ENCODE data around the gene GTF2F1.
"Not testable (repeated sequence)": the region's sequence is repeated elsewhere in the genome, so short reads cannot be mapped to it uniquely, and the experiment has no call there.

The GTF2F1 gene

DNA sequence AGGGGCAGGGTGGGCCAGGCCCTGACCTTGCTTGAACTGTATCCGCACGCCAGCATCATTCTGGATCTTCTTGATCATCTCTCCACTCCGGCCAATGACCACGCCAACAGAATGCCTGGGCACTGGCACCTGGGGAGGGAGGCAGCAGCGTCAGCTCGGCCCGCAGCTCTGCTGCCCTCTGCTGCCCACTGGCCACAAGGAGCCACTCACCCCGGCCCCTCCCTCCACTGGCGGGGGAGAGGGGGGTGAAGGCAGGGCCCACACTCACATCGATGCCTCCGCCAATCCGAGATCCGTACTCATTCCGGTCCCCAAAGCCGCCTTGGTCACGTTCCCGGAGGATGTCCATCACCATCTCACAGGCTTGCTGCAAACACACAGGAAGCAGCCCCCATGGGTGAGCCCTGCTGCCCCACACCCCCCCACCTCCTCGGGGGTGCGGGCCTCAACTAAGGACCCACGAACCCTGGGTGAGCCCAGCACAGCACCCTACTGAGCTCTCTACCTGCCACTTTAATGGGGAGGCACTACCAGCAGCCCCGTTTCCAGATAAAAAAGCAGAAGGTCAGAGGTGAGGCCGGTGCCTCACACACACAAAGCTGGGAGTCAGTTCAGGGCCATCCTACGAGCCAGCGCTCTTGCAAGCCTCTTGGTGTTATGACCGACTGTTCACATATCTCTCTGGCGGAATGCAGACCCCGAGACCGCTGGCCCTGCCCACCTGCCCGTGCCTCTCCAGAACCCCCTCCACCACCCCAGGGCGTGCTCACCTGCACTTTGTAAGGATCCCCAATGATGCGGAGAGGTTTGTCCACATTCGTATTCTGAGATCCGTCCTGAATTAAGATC, 25.0 kb upstream of the GTF2F1 start:
- peak in 10 of 14 donors; percentile 3 to 75 (median 20) for DNase-seq

DNA sequence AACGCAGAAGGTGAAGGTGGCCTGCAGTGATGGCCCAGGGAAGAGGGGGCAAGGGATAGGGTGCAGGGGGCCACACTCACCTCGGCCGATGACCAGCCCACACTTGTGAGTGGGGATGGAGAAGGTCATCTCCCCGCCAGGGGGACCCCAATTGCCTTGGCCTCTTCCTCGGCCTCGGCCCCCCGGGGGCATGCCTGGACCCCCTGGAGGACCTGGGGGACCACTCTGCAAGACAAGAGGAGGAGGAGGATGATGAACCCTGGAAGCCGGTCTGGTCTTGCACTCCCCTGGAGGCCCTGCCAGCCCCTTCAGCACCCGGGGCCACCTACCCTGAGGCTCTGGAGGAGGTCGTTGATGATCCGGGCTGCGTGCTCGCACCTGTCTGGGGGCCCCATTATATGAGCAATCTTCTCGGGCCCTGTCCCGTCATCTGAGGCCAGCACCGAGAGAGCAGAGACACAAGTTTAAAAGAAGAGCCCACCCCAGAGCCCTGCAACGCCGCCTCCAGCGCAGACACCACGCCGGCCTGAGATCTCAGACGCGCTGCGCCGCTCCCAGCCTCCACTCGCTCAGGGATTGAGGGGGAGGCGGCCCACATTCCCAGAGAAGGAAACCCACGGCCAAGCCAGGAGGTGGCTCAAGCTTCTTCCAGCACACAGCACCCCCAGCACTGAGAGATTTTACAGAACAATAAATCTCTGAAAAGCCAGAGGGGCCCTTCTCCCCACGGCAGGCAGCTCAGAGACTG, 23.9 kb upstream of the GTF2F1 start:
- DNase-seq, result no peak

DNA sequence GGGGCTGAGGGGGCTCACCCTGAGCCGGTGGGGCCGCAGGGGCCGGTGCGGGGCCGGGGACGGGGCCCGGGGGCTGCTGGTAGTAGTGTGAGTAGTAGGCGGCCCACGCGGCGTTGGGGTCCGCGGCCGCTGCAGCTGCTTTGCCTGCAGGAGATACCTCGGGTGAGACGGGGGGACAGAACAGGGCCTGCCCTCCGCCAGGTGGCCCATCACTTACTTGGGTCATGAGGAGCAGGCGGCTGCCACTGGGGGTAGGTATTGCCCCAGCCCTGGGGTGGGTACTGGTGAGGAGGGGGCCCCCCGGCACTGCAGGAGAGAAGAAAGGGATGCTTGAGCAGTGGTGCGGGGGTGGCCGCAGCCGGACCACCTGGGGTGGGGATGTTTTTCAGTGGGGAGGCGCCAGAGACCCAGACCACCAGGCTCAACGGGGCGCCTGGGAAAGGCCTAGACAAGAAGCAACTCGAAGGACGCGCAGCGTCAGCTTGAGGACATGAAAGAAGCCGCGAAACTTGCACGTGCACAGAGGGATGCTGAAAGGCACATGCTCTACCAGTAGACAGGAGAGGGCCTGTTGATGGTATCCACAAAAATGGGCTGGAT, 22.7 kb upstream of the GTF2F1 start:
- DNase-seq, result no peak

DNA sequence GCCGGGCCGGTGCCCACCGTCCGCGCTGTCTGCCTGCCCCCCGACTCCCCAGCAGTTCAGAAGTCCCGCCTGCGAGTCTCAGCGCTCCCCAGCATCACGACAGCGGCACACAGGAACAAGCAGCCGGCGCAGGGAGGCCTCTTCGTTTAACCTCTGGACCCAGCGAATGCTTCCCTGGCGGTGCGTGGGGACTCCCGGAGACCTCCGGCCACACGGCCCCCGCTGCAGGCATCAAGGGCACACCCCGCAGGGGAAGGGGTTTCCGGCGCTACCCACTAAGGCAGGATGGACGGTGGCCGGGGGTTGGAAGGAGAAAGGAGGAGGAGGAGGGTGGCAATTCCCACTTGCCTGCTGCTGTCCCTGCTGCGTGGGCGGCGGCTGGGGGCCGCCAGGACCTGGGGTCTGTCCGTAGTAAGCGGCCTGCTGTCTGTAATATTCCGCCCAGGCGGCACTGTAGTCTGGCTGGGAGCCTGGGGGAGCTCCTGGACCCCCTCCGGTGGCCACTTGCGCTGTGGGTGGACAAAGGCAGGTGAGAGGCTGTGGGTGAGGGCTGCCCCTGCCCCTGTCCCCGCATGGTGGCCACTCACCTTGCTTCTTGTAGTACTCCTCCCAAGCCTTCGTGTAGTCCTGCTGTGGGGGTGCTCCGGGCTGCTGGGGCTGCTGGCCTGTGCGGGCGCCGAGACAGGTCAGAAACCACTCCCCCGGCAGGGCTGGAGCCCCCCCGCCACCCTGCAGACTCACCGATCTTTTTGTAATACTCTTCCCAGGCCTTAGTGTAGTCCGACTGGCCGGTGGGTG, 22.0 kb upstream of the GTF2F1 start:
- DNase-seq, result no peak

DNA sequence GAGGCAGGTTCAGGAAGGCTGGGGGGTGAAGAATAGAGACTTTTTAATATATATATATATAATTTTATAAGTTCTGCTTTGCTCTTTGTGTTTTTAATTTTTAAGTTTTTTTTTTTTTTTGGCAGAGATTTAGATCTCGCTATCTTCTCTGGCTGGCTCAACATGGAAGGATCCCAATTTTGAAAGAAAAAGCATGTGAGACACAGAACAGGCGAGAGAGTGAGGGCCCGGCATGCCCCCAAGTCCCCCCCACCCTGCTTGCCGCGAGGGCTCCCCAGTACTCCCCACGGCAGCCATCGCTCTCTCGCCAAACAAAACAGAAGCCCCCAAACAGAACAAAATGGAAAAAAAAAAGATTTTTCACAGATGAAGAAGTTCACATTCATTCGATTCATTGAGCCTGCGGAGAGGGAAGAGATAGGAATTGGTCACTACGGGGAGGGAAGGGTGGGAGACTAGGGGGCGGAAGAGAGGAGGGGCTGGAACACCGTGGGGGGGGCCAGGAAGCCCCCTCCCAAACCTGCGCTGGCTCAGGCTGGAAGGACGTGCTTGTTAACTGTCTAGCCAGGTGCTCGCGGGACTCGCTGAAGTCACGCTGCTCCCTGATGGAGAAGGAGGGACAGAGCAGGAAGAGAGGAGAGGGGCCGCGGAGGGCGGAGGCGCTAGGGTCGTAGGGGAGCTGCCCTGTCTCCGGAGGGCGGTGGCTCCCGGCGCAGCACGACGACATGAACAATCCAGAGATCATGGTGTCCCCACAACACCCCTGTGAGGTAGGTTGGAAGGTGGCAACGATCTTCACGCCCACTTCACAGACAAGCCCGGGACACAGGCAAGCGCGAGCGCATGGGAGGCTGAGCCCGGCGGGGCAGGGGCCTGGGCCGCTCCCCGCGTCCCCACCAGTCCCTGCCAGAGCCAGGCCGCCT, 21.0 kb upstream of the GTF2F1 start:
- no peak for DNase-seq

DNA sequence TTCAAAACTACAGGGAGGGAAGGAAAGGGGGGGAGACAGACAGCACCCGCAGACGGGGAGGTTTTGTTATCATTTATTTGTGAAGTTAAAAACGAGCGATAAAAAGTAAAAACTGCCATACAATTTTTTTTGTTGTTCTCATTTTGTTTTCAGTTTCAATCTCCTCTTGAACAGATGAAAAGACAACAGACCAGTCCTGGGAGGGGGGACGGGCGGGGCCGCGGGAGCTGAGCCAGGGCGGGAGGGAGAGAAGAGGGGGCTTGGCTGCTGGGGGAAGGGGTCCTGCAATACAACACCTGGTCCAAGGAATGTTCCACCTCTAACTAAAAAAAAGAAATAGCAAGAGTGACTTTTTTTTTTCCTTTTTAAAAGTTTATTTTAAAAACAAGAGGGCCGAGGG, 20.3 kb upstream of the GTF2F1 start:
- DNase-seq, result no peak

DNA sequence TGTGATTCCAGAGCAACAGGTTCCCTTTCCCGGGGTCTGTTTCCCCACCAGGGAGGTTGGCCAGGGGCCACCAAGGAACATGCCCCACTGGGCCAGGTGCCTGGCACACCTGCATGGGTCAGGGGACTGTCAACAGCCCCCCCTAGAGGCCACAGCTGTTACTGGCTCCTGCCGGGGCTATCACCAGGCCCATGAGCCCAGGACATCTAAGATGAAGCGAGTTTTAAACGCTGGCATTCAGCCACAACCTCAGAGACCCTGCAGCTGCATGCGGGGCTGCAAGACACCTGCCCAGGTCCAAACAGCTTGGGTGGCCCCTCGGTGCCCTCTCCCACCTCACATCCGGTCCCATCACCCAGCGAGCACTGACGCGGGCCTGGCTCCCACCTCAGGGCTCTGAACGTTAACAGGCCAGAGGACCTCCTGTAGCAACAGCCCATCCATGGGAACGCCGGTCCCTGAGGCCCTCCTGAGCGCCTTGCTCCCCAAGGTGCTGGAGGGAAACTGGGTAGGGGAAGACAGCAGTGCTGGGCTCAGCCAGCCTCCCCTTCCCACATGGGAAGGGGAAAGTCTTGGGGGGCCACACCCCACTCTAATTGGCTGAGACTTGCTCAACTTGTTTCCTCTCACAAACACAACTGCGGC, 19.6 kb upstream of the GTF2F1 start:
- DNase-seq, result peak in 1 of 14 donors; percentile 11

DNA sequence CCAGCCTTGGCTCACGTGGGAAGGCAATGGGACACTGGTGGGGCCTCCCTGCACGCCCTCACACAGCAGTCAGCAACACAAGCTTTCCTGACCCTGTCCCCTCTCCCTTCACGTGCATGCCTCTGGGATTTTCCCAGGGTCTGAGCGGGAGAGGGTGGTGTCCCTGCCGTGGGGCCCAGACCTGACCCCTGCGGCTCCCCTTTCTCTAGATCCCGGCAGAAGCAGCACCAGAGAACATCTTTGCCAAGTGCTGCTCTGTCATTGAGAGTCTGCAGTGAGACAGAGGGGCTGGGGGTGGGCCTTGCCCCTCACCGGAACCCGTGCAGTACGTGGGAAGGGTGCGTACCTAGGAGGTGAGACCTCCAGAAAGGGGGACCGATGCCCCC, 19.1 kb upstream of the GTF2F1 start:
- no peak for DNase-seq

DNA sequence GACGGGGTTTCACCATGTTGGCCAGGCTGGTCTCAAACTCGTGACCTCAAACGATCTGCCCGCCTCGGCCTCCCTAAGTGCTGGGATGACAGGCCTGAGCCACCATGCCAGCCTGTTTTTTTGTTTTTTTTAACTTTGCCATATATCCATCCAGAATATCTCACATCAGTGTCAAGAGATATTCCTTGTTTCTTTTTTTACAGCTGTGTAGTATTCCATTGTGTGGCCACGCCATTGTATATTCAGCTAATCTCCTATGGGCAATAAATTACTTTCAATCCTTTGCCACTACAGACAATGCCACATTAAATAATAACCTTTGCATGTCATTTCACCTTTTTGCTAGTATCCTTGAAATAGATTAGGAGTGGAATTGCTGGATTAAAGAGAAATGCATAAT, 16.4 kb upstream of the GTF2F1 start:
- DNase-seq, result no peak

DNA sequence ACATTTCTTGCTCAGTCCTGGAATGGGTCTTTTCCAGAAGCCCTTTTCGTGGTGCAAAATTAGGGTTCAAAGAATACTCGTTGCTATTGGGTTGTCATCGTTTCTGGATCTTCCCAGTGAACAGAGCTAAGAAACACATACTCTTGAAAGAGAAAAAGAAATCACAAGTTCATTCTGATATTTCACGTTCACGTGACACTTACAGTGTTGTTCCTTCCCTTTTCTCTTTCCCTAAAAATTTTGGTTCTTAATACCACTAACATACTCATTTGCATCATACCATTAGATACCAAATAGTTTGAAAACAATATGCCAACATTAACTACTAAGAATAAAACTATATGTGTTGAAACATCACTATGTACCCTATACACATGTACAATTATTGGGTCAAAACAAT, 13.4 kb upstream of the GTF2F1 start:
- no peak for DNase-seq

DNA sequence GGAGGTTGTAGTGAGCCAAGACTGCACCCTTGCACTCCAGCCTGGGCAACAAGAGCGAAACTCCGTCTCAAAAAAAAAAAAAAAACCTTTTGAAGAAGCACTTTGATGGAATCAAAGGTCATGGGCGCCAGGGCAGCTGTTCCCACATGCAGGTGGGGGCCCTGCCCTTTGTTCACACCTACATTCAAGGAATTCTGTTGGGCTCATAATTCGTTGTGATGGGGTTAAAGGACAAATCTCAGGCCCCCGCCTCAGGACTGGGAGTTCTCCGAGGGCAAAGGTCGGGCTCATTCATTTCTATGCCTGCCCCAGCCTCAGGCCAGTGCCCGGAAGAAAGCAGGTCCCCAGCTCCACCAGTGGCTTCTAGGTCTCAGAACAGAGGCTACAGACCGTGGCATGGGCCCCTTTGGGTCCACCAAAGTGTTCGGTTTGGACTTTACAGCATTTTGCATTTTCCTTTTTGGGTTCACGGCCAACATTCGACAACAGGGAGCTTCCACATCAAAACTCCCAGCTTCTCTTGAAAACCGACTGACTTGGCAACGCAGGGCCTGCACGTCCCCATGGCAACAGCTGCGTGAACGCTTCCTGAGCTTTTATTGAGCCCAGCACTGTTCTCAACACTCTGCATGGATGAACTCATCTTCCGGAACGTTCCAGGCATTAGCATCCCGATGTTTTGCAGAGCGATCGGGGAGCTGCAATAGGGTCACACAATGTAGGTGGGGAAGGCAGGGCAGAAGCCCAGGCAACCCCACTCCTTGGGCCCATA, 10.1 kb upstream of the GTF2F1 start:
- peak in 11 of 14 donors; percentile 3 to 73 (median 33) for DNase-seq

DNA sequence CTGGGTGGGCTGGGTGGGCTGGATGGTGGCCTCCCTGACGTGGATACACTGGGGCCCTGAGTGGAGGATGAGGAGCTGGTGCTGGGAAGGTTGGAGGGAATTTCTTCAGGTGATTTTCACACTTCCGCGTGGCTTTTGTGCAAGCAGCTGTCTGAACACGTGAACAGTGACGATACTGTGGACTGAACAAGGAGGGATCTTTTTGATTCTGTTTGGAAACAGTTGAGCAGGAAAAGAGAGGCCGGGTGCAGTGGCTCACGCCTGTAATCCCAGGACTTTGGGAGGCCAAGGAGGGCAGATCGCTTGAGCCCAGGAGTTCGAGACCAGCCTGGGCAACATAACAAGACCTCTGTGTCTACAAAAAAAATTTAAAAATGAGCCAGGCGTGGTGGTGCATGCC, 9.1 kb upstream of the GTF2F1 start:
- no peak for DNase-seq

DNA sequence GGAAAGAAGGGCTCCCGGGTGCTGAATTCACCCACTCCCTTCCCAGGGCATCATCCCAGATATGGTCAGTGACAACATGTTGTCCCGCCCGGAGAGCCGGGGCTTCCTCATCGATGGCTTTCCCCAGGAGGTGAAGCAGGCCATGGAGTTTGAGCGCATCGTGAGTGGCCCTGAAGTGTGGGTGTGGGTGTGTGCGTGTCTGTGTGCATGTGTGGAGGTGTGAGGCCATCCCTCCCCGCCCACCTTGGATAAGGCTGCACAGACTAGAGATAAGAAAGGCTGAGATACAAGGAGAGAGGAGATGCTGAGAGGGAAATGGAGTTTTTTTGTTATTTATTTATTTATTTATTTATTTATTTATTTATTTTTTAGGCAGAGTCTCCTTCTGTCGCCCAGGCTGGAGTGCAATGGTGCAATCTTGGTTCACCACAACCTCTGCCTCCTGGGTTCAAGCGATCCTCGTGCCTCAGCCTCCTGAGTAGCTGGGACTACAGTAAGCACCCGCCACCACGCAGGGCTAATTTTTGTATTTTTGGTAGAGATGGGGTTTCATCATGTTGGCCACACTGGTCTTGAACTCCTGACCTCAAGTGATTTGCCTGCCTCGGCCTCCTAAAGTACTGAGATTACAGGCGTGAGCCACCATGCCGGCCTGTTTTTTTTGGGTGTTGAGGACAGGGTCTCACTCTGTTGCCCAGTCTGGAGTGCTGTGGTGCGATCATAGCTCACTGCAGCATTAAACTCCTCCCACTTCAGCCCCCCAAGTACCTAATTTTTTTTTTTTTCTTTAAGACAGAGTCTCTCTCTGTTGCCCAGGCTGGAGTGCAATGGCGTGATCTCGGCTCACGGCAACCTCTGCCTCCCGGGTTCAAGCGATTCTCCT, 7.3 kb upstream of the GTF2F1 start:
- not testable (repeated sequence) for DNase-seq

DNA sequence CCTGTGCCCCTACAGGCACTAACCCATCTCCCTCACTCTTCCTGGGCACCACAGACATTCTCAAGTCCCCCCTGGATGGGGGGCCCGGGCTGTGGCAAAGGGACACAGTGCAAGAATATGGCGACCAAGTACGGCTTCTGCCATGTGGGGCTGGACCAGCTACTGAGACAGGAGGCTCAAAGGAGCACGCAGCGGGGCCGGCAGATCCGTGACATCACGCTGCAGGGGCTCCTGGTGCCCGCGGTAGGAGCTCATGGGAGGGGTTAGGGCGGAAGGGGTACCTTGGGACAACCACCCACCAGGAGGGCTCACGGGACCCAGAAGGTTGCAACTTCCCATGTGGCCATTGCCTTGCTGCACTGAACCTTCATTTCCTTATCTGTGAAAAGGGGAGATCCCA, 3.3 kb upstream of the GTF2F1 start:
- DNase-seq, result no peak

DNA sequence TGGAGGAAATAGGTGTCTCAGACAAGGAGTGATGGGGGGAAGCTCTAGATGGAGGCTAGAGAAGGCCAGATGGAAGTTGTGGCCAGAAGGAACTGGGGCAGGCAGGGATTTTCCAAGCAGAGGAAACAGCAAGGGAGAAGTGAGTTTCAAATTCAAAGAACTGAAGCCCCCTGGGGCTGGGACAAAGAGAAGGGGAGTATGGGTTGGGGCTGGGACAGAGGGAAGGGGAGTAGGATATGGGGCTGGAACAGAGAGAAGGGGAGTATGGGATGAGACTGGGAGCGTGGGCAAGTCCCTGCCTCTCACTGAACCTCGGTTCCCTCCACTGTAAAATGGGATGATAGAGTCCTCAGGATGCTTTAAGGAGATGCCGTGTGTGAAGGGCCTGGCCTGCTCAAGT, 1.9 kb upstream of the GTF2F1 start:
- no peak for DNase-seq

DNA sequence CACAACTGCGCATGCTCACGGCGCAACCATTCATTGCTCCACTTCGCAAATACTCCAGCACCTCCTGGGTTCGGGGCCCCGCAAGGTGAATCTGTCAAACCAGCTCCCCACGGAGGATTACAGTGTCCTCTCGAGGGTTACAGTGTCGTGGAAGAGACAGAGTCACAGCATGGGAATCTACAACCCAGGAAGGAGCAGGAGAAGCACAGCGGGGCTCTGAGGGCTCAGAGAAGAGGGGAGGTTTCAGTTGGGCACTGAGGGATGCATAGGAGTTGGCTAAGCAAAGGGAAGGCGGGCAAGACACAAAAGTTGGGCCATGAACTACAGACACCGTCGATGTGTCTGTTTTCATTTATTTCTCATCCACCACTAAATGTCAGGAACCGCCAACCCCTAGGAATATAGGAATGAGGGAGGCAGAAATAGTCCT, 1.0 kb upstream of the GTF2F1 start:
- no peak for DNase-seq

DNA sequence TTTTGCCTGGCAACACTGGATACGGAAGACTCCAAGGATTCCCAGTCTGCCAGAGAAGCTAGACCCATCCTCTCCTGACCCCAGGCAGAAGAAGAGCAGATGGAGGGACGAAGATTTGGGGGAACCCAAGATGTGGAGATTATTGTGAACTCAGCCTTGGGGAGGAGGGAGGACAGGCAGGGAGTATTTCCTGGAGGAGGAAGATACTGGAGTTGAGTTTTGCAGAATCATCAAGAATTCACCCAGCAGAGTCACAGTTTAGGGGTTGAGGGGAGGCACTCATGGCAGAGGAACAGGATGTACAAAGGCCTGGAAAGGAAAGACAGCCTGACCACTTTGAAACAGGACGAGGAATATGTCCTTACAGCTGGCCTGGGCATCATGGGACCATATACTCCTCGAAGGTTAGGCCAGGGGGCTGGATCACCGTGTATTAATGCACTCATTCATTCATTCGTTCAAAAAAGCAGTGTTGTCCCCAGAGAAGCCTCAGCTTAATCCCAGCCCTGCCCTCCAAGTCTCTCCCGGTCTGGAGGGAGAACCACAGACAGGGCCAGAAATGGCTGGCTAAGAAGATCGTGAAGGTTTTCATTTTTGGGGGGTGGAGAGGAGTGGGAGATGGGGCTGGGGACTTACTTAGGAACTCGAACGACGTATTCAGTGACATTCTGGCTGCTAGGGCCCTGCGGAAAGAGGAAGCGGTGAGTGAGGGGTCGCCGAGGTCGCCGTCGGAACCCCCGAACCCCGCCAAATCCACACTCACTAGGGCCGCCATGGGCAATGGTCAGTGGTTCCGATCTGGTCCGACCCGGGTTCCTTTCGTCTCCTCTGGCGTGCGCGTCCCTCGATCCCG, 517 bp downstream of the GTF2F1 start:
- DNase-seq, result no peak

DNA sequence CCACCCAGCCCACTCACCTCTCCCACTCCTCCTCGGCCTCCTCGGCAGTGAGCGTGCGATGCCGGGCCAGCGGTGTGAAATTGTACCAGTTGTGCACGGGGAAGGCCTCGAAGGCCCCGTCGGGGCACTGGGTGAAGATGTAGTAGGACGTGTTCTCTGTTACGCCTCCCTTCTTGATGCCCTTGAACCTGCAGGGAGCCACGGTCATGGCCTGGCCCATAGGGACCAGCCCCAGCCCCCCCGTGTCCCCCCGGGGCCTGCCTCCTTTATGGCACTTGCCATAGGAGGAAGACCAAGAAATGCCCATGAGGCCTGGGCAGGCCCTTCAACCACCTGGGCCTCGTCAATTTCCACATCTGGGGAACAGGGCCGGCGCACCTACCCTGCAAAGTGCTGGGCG, 5.6 kb downstream of the GTF2F1 start:
- DNase-seq, result no peak
